HUES48 (cell line): ENCODE results near the gene CYB5R4.

Source experiments
- H3K27ac ChIP-seq: one replicate; pipeline ENCODE4 v1.7.0; 2013; ENCODE audit warnings: low read depth, low read length, inconsistent platforms
- H3K27me3 ChIP-seq: 2 replicates; pipeline ENCODE4 v1.6.1; 2013; ENCODE audit warnings: mild to moderate bottlenecking, low read length; ENCODE audit not compliant: control insufficient read depth, insufficient read depth
- H3K36me3 ChIP-seq: 2 replicates; pipeline ENCODE4 v1.6.1; 2013; ENCODE audit warnings: low read length; ENCODE audit not compliant: control insufficient read depth, insufficient read depth
- H3K4me1 ChIP-seq: 2 replicates; pipeline ENCODE4 v1.6.1; 2013; ENCODE audit warnings: mild to moderate bottlenecking, low read length; ENCODE audit not compliant: control insufficient read depth, insufficient read depth
- H3K4me3 ChIP-seq: 2 replicates; pipeline ENCODE4 v1.5.1; 2013; ENCODE audit warnings: mild to moderate bottlenecking, low read depth, low read length
- H3K9ac ChIP-seq: 2 replicates; pipeline ENCODE4 v1.6.1; 2013; ENCODE audit warnings: mild to moderate bottlenecking, low read depth, low read length, moderate library complexity
- H3K9me3 ChIP-seq: 2 replicates; pipeline ENCODE4 v1.6.1; 2013; ENCODE audit warnings: low read length; ENCODE audit not compliant: control insufficient read depth, insufficient read depth

The CYB5R4 gene

GRCh38 chr6:84016029-84016428 lies 156.5 kb downstream of the CYB5R4 start:
- Histone ChIP-seq H3K4me3 (no peak overlapping the region), H3K9ac (no peak overlapping the region), H3K36me3 (no peaks in the 10 kb centered on the region), H3K9me3 (no peaks in the 10 kb centered on the region), H3K27me3 (no peaks in the 10 kb centered on the region), H3K4me1 (0 out of 2 replicates have a peak, but pooled peaks cover 4% of the 10 kb centered on the region), H3K27ac (no peak overlapping the region)
